Brain pericyte (primary cell): Measurements from ENCODE around the gene EIF2S3B.
"Not testable (repeated sequence)": the region's sequence is repeated elsewhere in the genome, so short reads cannot be mapped to it uniquely, and the experiment has no call there.

Experiments
- DNase-seq: peaks from one replicate; pipeline ENCODE4 v3.0.0-alpha.2; 2012; ENCODE audit warnings: low read depth, low spot score

EIF2S3B gene

GRCh38 chr12:10505620-10506019 lies at the start of gene EIF2S3B:
Gene EIF2S3B, plus strand, starts transcription at chr12:10505890. Its CDS starts 13 bp downstream, at chr12:10505903.
- no peak for DNase-seq

- no peak for DNase-seq
These were observed 48.8 kb upstream of the EIF2S3B start for GRCh38 chr12:10456856-10457255.

- DNase-seq: no peak
These were observed 47.9 kb upstream of the EIF2S3B start for GRCh38 chr12:10457760-10458159.

GRCh38 chr12:10466311-10466710 lies 39.4 kb upstream of the EIF2S3B start:
- DNase-seq: no peak

GRCh38 chr12:10469701-10470100 lies 36.0 kb upstream of the EIF2S3B start:
- DNase-seq: no peak

GRCh38 chr12:10472808-10473207 lies 32.9 kb upstream of the EIF2S3B start:
- not testable (repeated sequence) for DNase-seq

GRCh38 chr12:10481901-10482300 lies 23.8 kb upstream of the EIF2S3B start:
- DNase-seq: not testable (repeated sequence)

GRCh38 chr12:10487328-10487727 lies 18.4 kb upstream of the EIF2S3B start:
- not testable (repeated sequence) for DNase-seq

GRCh38 chr12:10491766-10492165 lies 13.9 kb upstream of the EIF2S3B start:
- DNase-seq: no peak

GRCh38 chr12:10497602-10498001 lies 8.1 kb upstream of the EIF2S3B start:
- peak; percentile 10 for DNase-seq

GRCh38 chr12:10498042-10498441 lies 7.6 kb upstream of the EIF2S3B start:
- no peak for DNase-seq

- peak; percentile 1 for DNase-seq
These were observed 4.7 kb upstream of the EIF2S3B start for GRCh38 chr12:10501030-10501429.

GRCh38 chr12:10503460-10503859 lies 2.2 kb upstream of the EIF2S3B start:
- no peak for DNase-seq

GRCh38 chr12:10511756-10512355 lies 6.2 kb downstream of the EIF2S3B start:
- no peak for DNase-seq

GRCh38 chr12:10512798-10513197 lies 7.1 kb downstream of the EIF2S3B start:
- no peak for DNase-seq

GRCh38 chr12:10521555-10521954 lies 15.9 kb downstream of the EIF2S3B start:
- no peak for DNase-seq

- no peak for DNase-seq
These were observed 22.7 kb downstream of the EIF2S3B start for GRCh38 chr12:10528174-10528953.

- no peak for DNase-seq
These were observed 23.9 kb downstream of the EIF2S3B start for GRCh38 chr12:10529603-10530002.

- DNase-seq: no peak
These were observed 32.0 kb downstream of the EIF2S3B start for GRCh38 chr12:10537721-10538120.

GRCh38 chr12:10540776-10541205 lies 35.1 kb downstream of the EIF2S3B start:
- DNase-seq: no peak

GRCh38 chr12:10543499-10543898 lies 37.8 kb downstream of the EIF2S3B start:
- no peak for DNase-seq

GRCh38 chr12:10551375-10551774 lies 45.7 kb downstream of the EIF2S3B start:
- DNase-seq: no peak

- DNase-seq: no peak
These were observed 47.5 kb downstream of the EIF2S3B start for GRCh38 chr12:10553148-10553547.
